ENCODE results near the gene OGFOD2.
"Not testable (repeated sequence)": the region's sequence is repeated elsewhere in the genome, so short reads cannot be mapped to it uniquely, and the experiment has no call there.

OGFOD2 gene

GRCh38 chr12:122974892-122975789 is at the start of gene OGFOD2:
TSS of gene OGFOD2 (plus strand) at chr12:122975244. CDS start at chr12:122975252, 8 bp downstream.
- Histone ChIP-seq H3K27me3 (ENCODE audit: insufficient read depth, low read length) (no peaks in the 10 kb centered on the region), H3K9me3 (ENCODE audit: low read length) (no peaks in the 10 kb centered on the region), H3K36me3 (ENCODE audit: insufficient read depth, low read length) (peaks cover 11% of the 10 kb centered on the region), H2AFZ (ENCODE audit: low read depth, low read length) (peak within 1 kb of the TSS; percentile 100), H3K4me3 (ENCODE audit: low read length) (peak within 1 kb of the TSS; percentile 87), H3K4me1 (ENCODE audit: insufficient read depth, low read length) (peaks cover 30% of the 10 kb centered on the region)

GRCh38 chr12:122927756-122928403 is 47.2 kb upstream of the OGFOD2 start:
- no peaks in the 10 kb centered on the region for H3K27me3 ChIP-seq (ENCODE audit: insufficient read depth, low read length)
- no peak overlapping the region for H2AFZ ChIP-seq (ENCODE audit: low read depth, low read length)
- H3K36me3 ChIP-seq (ENCODE audit: insufficient read depth, low read length): no peaks in the 10 kb centered on the region
- no peak overlapping the region for H3K4me3 ChIP-seq (ENCODE audit: low read length)
- no peaks in the 10 kb centered on the region for H3K9me3 ChIP-seq (ENCODE audit: low read length)
- H3K4me1 ChIP-seq (ENCODE audit: insufficient read depth, low read length): peaks cover 4% of the 10 kb centered on the region

- Histone ChIP-seq H2AFZ (ENCODE audit: low read depth, low read length) (no peak overlapping the region), H3K9me3 (ENCODE audit: low read length) (no peaks in the 10 kb centered on the region), H3K27me3 (ENCODE audit: insufficient read depth, low read length) (no peaks in the 10 kb centered on the region), H3K4me3 (ENCODE audit: low read length) (no peak overlapping the region), H3K4me1 (ENCODE audit: insufficient read depth, low read length) (peaks cover 4% of the 10 kb centered on the region), H3K36me3 (ENCODE audit: insufficient read depth, low read length) (no peaks in the 10 kb centered on the region)
Observed at GRCh38 chr12:122928404-122929147, 46.5 kb upstream of the OGFOD2 start.

- H2AFZ ChIP-seq (ENCODE audit: low read depth, low read length): no peak overlapping the region
- H3K27me3 ChIP-seq (ENCODE audit: insufficient read depth, low read length): no peaks in the 10 kb centered on the region
- H3K4me3 ChIP-seq (ENCODE audit: low read length): no peak overlapping the region
- H3K36me3 ChIP-seq (ENCODE audit: insufficient read depth, low read length): no peaks in the 10 kb centered on the region
- no peaks in the 10 kb centered on the region for H3K9me3 ChIP-seq (ENCODE audit: low read length)
- peaks cover 4% of the 10 kb centered on the region for H3K4me1 ChIP-seq (ENCODE audit: insufficient read depth, low read length)
Observed at GRCh38 chr12:122929148-122929538, 45.9 kb upstream of the OGFOD2 start.

GRCh38 chr12:122929812-122930211 is 45.2 kb upstream of the OGFOD2 start:
- Histone ChIP-seq H2AFZ (ENCODE audit: low read depth, low read length) (no peak overlapping the region), H3K4me3 (ENCODE audit: low read length) (no peak overlapping the region), H3K27me3 (ENCODE audit: insufficient read depth, low read length) (no peaks in the 10 kb centered on the region), H3K9me3 (ENCODE audit: low read length) (no peaks in the 10 kb centered on the region), H3K4me1 (ENCODE audit: insufficient read depth, low read length) (peaks cover 4% of the 10 kb centered on the region), H3K36me3 (ENCODE audit: insufficient read depth, low read length) (no peaks in the 10 kb centered on the region)

- H3K27me3 ChIP-seq (ENCODE audit: insufficient read depth, low read length): no peaks in the 10 kb centered on the region
- H3K9me3 ChIP-seq (ENCODE audit: low read length): no peaks in the 10 kb centered on the region
- H3K36me3 ChIP-seq (ENCODE audit: insufficient read depth, low read length): no peaks in the 10 kb centered on the region
Observed at GRCh38 chr12:122932207-122932606, 42.8 kb upstream of the OGFOD2 start.

GRCh38 chr12:122934722-122935121 is 40.3 kb upstream of the OGFOD2 start:
- Histone ChIP-seq H3K4me1 (ENCODE audit: insufficient read depth, low read length) (no peaks in the 10 kb centered on the region), H3K4me3 (ENCODE audit: low read length) (no peak overlapping the region), H3K36me3 (ENCODE audit: insufficient read depth, low read length) (peaks cover 5% of the 10 kb centered on the region), H2AFZ (ENCODE audit: low read depth, low read length) (no peak overlapping the region), H3K9me3 (ENCODE audit: low read length) (no peaks in the 10 kb centered on the region), H3K27me3 (ENCODE audit: insufficient read depth, low read length) (no peaks in the 10 kb centered on the region)

More at GRCh38 chr12:122932207-122932606, 42.8 kb upstream of the OGFOD2 start:
- no peak overlapping the region for H2AFZ ChIP-seq (ENCODE audit: low read depth, low read length)
- H3K4me1 ChIP-seq (ENCODE audit: insufficient read depth, low read length): peaks cover 4% of the 10 kb centered on the region
- H3K4me3 ChIP-seq (ENCODE audit: low read length): no peak overlapping the region

GRCh38 chr12:122935318-122935717 is 39.7 kb upstream of the OGFOD2 start:
- Histone ChIP-seq H3K36me3 (ENCODE audit: insufficient read depth, low read length) (peaks cover 5% of the 10 kb centered on the region), H3K9me3 (ENCODE audit: low read length) (no peaks in the 10 kb centered on the region), H2AFZ (ENCODE audit: low read depth, low read length) (no peak overlapping the region), H3K4me3 (ENCODE audit: low read length) (no peak overlapping the region), H3K4me1 (ENCODE audit: insufficient read depth, low read length) (no peaks in the 10 kb centered on the region), H3K27me3 (ENCODE audit: insufficient read depth, low read length) (no peaks in the 10 kb centered on the region)

- Histone ChIP-seq H3K9me3 (ENCODE audit: low read length) (no peaks in the 10 kb centered on the region), H2AFZ (ENCODE audit: low read depth, low read length) (no peak overlapping the region), H3K4me1 (ENCODE audit: insufficient read depth, low read length) (no peaks in the 10 kb centered on the region), H3K27me3 (ENCODE audit: insufficient read depth, low read length) (no peaks in the 10 kb centered on the region), H3K36me3 (ENCODE audit: insufficient read depth, low read length) (peaks cover 5% of the 10 kb centered on the region), H3K4me3 (ENCODE audit: low read length) (no peak overlapping the region)
Observed at GRCh38 chr12:122937622-122938091, 37.4 kb upstream of the OGFOD2 start.

- H3K27me3 ChIP-seq (ENCODE audit: insufficient read depth, low read length): no peaks in the 10 kb centered on the region
- no peaks in the 10 kb centered on the region for H3K9me3 ChIP-seq (ENCODE audit: low read length)
- H2AFZ ChIP-seq (ENCODE audit: low read depth, low read length): no peak overlapping the region
- no peaks in the 10 kb centered on the region for H3K4me1 ChIP-seq (ENCODE audit: insufficient read depth, low read length)
- no peak overlapping the region for H3K4me3 ChIP-seq (ENCODE audit: low read length)
- peaks cover 5% of the 10 kb centered on the region for H3K36me3 ChIP-seq (ENCODE audit: insufficient read depth, low read length)
Observed at GRCh38 chr12:122939125-122939524, 35.9 kb upstream of the OGFOD2 start.

- H3K27me3 ChIP-seq (ENCODE audit: insufficient read depth, low read length); H3K36me3 ChIP-seq (ENCODE audit: insufficient read depth, low read length); H3K4me1 ChIP-seq (ENCODE audit: insufficient read depth, low read length); H2AFZ ChIP-seq (ENCODE audit: low read depth, low read length); H3K9me3 ChIP-seq (ENCODE audit: low read length); H3K4me3 ChIP-seq (ENCODE audit: low read length): not testable (repeated sequence)
Observed at GRCh38 chr12:122941351-122941750, 33.7 kb upstream of the OGFOD2 start.

GRCh38 chr12:122942637-122943036 is 32.4 kb upstream of the OGFOD2 start:
- H2AFZ ChIP-seq (ENCODE audit: low read depth, low read length): no peak overlapping the region
- no peaks in the 10 kb centered on the region for H3K4me1 ChIP-seq (ENCODE audit: insufficient read depth, low read length)
- H3K27me3 ChIP-seq (ENCODE audit: insufficient read depth, low read length): no peaks in the 10 kb centered on the region
- no peak overlapping the region for H3K4me3 ChIP-seq (ENCODE audit: low read length)
- no peaks in the 10 kb centered on the region for H3K9me3 ChIP-seq (ENCODE audit: low read length)
- peaks cover 1% of the 10 kb centered on the region for H3K36me3 ChIP-seq (ENCODE audit: insufficient read depth, low read length)

- Histone ChIP-seq H3K4me1 (ENCODE audit: insufficient read depth, low read length) (no peaks in the 10 kb centered on the region), H3K27me3 (ENCODE audit: insufficient read depth, low read length) (no peaks in the 10 kb centered on the region), H3K4me3 (ENCODE audit: low read length) (no peak overlapping the region), H3K9me3 (ENCODE audit: low read length) (no peaks in the 10 kb centered on the region), H3K36me3 (ENCODE audit: insufficient read depth, low read length) (no peaks in the 10 kb centered on the region), H2AFZ (ENCODE audit: low read depth, low read length) (no peak overlapping the region)
Observed at GRCh38 chr12:122943196-122943595, 31.8 kb upstream of the OGFOD2 start.

Data from neuron (in vitro differentiated cells).